Measurements from ENCODE around the gene C6orf15. TPM values are rescaled to one million over a fixed set of nuclear protein-coding genes. Genes with fewer than 3 reads are reported as not detected.

C6orf15 gene
- total and polyA plus RNA-seq, 2 of the 8 experiments (the other 6 are each of a cell fraction or from before 2014, with no cell fraction given), result not detected

DNA sequence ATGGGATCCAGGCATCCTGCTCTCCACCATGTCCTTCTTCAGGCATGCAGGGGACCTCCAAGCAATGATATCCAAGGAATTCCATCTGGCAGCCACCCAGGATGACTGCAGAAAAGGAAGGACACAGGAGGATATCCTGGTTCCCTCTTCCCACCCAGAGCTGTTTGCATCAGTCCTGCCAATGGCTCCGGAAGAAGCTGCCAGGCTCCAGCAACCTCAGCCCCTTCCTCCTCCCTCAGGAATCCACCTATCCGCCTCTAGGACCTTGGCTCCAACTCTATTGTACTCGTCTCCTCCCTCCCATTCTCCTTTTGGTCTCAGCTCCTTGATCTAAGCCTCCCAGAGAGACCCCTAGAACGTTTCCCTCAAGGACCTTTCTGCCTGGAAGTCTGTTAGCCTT lies 27.2 kb upstream of the C6orf15 start (continued):
- TF ChIP-seq, protein P1, sequence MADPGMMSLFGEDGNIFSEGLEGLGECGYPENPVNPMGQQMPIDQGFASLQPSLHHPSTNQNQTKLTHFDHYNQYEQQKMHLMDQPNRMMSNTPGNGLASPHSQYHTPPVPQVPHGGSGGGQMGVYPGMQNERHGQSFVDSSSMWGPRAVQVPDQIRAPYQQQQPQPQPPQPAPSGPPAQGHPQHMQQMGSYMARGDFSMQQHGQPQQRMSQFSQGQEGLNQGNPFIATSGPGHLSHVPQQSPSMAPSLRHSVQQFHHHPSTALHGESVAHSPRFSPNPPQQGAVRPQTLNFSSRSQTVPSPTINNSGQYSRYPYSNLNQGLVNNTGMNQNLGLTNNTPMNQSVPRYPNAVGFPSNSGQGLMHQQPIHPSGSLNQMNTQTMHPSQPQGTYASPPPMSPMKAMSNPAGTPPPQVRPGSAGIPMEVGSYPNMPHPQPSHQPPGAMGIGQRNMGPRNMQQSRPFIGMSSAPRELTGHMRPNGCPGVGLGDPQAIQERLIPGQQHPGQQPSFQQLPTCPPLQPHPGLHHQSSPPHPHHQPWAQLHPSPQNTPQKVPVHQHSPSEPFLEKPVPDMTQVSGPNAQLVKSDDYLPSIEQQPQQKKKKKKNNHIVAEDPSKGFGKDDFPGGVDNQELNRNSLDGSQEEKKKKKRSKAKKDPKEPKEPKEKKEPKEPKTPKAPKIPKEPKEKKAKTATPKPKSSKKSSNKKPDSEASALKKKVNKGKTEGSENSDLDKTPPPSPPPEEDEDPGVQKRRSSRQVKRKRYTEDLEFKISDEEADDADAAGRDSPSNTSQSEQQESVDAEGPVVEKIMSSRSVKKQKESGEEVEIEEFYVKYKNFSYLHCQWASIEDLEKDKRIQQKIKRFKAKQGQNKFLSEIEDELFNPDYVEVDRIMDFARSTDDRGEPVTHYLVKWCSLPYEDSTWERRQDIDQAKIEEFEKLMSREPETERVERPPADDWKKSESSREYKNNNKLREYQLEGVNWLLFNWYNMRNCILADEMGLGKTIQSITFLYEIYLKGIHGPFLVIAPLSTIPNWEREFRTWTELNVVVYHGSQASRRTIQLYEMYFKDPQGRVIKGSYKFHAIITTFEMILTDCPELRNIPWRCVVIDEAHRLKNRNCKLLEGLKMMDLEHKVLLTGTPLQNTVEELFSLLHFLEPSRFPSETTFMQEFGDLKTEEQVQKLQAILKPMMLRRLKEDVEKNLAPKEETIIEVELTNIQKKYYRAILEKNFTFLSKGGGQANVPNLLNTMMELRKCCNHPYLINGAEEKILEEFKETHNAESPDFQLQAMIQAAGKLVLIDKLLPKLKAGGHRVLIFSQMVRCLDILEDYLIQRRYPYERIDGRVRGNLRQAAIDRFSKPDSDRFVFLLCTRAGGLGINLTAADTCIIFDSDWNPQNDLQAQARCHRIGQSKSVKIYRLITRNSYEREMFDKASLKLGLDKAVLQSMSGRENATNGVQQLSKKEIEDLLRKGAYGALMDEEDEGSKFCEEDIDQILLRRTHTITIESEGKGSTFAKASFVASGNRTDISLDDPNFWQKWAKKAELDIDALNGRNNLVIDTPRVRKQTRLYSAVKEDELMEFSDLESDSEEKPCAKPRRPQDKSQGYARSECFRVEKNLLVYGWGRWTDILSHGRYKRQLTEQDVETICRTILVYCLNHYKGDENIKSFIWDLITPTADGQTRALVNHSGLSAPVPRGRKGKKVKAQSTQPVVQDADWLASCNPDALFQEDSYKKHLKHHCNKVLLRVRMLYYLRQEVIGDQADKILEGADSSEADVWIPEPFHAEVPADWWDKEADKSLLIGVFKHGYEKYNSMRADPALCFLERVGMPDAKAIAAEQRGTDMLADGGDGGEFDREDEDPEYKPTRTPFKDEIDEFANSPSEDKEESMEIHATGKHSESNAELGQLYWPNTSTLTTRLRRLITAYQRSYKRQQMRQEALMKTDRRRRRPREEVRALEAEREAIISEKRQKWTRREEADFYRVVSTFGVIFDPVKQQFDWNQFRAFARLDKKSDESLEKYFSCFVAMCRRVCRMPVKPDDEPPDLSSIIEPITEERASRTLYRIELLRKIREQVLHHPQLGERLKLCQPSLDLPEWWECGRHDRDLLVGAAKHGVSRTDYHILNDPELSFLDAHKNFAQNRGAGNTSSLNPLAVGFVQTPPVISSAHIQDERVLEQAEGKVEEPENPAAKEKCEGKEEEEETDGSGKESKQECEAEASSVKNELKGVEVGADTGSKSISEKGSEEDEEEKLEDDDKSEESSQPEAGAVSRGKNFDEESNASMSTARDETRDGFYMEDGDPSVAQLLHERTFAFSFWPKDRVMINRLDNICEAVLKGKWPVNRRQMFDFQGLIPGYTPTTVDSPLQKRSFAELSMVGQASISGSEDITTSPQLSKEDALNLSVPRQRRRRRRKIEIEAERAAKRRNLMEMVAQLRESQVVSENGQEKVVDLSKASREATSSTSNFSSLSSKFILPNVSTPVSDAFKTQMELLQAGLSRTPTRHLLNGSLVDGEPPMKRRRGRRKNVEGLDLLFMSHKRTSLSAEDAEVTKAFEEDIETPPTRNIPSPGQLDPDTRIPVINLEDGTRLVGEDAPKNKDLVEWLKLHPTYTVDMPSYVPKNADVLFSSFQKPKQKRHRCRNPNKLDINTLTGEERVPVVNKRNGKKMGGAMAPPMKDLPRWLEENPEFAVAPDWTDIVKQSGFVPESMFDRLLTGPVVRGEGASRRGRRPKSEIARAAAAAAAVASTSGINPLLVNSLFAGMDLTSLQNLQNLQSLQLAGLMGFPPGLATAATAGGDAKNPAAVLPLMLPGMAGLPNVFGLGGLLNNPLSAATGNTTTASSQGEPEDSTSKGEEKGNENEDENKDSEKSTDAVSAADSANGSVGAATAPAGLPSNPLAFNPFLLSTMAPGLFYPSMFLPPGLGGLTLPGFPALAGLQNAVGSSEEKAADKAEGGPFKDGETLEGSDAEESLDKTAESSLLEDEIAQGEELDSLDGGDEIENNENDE (IDR thresholded peaks at IDR 0.05; ENCODE audit: insufficient replicate concordance, low read length), result no peak
- TF ChIP-seq, protein P2, sequence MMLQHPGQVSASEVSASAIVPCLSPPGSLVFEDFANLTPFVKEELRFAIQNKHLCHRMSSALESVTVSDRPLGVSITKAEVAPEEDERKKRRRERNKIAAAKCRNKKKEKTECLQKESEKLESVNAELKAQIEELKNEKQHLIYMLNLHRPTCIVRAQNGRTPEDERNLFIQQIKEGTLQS (IDR thresholded peaks at IDR 0.05; ENCODE audit: insufficient read depth, low read depth, low read length), result no peak
- TF ChIP-seq, protein P3, sequence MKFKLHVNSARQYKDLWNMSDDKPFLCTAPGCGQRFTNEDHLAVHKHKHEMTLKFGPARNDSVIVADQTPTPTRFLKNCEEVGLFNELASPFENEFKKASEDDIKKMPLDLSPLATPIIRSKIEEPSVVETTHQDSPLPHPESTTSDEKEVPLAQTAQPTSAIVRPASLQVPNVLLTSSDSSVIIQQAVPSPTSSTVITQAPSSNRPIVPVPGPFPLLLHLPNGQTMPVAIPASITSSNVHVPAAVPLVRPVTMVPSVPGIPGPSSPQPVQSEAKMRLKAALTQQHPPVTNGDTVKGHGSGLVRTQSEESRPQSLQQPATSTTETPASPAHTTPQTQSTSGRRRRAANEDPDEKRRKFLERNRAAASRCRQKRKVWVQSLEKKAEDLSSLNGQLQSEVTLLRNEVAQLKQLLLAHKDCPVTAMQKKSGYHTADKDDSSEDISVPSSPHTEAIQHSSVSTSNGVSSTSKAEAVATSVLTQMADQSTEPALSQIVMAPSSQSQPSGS (IDR thresholded peaks at IDR 0.05; ENCODE audit: low read length), result no peak
- no peak for TF ChIP-seq MAFK (IDR thresholded peaks at IDR 0.05; ENCODE audit: low read depth, low read length)
- no peak for TF ChIP-seq TAF7 (optimal IDR thresholded peaks at IDR 0.05; ENCODE audit: borderline replicate concordance, low read depth, low read length)
- TF ChIP-seq ASH2L (IDR thresholded peaks at IDR 0.05; ENCODE audit: low read length), result no peak
- peak; percentile 80 for TF ChIP-seq TEAD4 (IDR thresholded peaks at IDR 0.05; ENCODE audit: low read depth, low read length)
- TF ChIP-seq PHF8 (conservative IDR thresholded peaks at IDR 0.05; ENCODE audit: low read depth, low read length), result no peak
- no peak for TF ChIP-seq TCF12 (IDR thresholded peaks at IDR 0.05; ENCODE audit: low read depth, low read length)
- TF ChIP-seq ZNF274 (IDR thresholded peaks at IDR 0.05; ENCODE audit: borderline replicate concordance, extremely low read depth, low read length), result no peak

All from H1 (cell line).